GM19468 (cell line): ENCODE data around the gene FBXL19.
"Not testable (repeated sequence)": the region's sequence is repeated elsewhere in the genome, so short reads cannot be mapped to it uniquely, and the experiment has no call there.

Source experiments
- ATAC-seq: cut with Tn5 transposase; IDR thresholded peaks from one replicate; pipeline ENCODE4 v1.9.1; 2021; ENCODE audit warnings: mild to moderate bottlenecking, moderate library complexity, moderate number of reproducible peaks; ENCODE audit not compliant: unreplicated experiment; ENCODE audit errors: extremely low read depth

Gene FBXL19

GRCh38 chr16:30921459-30921747, 2.0 kb upstream of the FBXL19 start:
- no peak for ATAC-seq

GRCh38 chr16:30921748-30922419, 1.5 kb upstream of the FBXL19 start:
- no peak for ATAC-seq

GRCh38 chr16:30922420-30922959, 882 bp upstream of the FBXL19 start:
- peak; percentile 60 for ATAC-seq

- peak; percentile 62 for ATAC-seq
These were observed 324 bp upstream of the FBXL19 start for GRCh38 chr16:30922960-30923535.

GRCh38 chr16:30924076-30924912, 922 bp downstream of the FBXL19 start:
- ATAC-seq, result no peak

- ATAC-seq, result no peak
These were observed 1.7 kb downstream of the FBXL19 start for GRCh38 chr16:30924913-30925631.

GRCh38 chr16:30925632-30925987, 2.2 kb downstream of the FBXL19 start:
- no peak for ATAC-seq

- no peak for ATAC-seq
These were observed 2.8 kb downstream of the FBXL19 start for GRCh38 chr16:30925995-30926811.

- no peak for ATAC-seq
These were observed 3.8 kb downstream of the FBXL19 start for GRCh38 chr16:30926937-30927788.

- ATAC-seq, result no peak
These were observed 4.5 kb downstream of the FBXL19 start for GRCh38 chr16:30927789-30928378.

GRCh38 chr16:30928390-30928789, 5.0 kb downstream of the FBXL19 start:
- no peak for ATAC-seq

- no peak for ATAC-seq
These were observed 5.8 kb downstream of the FBXL19 start for GRCh38 chr16:30929167-30929566.

- no peak for ATAC-seq
These were observed 6.8 kb downstream of the FBXL19 start for GRCh38 chr16:30930160-30930571.

- ATAC-seq, result no peak
These were observed 7.8 kb downstream of the FBXL19 start for GRCh38 chr16:30931068-30931650.

GRCh38 chr16:30934827-30935557, 11.6 kb downstream of the FBXL19 start:
- ATAC-seq, result no peak

GRCh38 chr16:30937692-30938091, 14.3 kb downstream of the FBXL19 start:
- ATAC-seq, result no peak

- not testable (repeated sequence) for ATAC-seq
These were observed 16.2 kb downstream of the FBXL19 start for GRCh38 chr16:30939571-30939970.
